ENCODE measurements around the gene SLC25A43.

DNA sequence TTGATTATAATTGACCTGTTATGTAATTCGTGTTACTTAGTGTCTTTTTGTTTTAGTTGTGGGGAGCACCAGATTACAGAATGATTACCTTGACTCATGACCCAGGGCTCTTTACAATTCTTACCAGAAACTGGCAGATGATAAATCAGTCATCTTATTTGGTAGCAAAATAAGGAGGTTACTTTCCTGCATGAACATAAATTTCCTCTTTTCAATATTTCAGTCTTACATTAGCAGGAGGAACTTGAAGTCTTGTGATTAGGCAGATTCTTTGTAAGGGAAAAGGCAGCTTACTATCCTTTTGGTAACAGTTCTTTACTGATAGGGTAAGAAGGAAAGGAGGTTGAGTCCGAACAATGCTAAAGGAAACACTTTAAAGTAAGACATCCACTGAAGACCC lies 43.1 kb downstream of the SLC25A43 start:
- TF ChIP-seq, protein P1, sequence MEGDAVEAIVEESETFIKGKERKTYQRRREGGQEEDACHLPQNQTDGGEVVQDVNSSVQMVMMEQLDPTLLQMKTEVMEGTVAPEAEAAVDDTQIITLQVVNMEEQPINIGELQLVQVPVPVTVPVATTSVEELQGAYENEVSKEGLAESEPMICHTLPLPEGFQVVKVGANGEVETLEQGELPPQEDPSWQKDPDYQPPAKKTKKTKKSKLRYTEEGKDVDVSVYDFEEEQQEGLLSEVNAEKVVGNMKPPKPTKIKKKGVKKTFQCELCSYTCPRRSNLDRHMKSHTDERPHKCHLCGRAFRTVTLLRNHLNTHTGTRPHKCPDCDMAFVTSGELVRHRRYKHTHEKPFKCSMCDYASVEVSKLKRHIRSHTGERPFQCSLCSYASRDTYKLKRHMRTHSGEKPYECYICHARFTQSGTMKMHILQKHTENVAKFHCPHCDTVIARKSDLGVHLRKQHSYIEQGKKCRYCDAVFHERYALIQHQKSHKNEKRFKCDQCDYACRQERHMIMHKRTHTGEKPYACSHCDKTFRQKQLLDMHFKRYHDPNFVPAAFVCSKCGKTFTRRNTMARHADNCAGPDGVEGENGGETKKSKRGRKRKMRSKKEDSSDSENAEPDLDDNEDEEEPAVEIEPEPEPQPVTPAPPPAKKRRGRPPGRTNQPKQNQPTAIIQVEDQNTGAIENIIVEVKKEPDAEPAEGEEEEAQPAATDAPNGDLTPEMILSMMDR (IDR thresholded peaks at IDR 0.05), result no peak
- TF ChIP-seq, protein P2, sequence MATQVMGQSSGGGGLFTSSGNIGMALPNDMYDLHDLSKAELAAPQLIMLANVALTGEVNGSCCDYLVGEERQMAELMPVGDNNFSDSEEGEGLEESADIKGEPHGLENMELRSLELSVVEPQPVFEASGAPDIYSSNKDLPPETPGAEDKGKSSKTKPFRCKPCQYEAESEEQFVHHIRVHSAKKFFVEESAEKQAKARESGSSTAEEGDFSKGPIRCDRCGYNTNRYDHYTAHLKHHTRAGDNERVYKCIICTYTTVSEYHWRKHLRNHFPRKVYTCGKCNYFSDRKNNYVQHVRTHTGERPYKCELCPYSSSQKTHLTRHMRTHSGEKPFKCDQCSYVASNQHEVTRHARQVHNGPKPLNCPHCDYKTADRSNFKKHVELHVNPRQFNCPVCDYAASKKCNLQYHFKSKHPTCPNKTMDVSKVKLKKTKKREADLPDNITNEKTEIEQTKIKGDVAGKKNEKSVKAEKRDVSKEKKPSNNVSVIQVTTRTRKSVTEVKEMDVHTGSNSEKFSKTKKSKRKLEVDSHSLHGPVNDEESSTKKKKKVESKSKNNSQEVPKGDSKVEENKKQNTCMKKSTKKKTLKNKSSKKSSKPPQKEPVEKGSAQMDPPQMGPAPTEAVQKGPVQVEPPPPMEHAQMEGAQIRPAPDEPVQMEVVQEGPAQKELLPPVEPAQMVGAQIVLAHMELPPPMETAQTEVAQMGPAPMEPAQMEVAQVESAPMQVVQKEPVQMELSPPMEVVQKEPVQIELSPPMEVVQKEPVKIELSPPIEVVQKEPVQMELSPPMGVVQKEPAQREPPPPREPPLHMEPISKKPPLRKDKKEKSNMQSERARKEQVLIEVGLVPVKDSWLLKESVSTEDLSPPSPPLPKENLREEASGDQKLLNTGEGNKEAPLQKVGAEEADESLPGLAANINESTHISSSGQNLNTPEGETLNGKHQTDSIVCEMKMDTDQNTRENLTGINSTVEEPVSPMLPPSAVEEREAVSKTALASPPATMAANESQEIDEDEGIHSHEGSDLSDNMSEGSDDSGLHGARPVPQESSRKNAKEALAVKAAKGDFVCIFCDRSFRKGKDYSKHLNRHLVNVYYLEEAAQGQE (IDR thresholded peaks at IDR 0.05; ENCODE audit: low read depth, low read length), result no peak
- no peak for TF ChIP-seq ELF1 (IDR thresholded peaks at IDR 0.05)
- no peak for TF ChIP-seq POLR2AphosphoS5 (IDR thresholded peaks at IDR 0.05; ENCODE audit: low read depth, low read length)
